HG03064 (cell line): ENCODE measurements around the gene SNAPC2.
"Not testable (repeated sequence)": the region's sequence is repeated elsewhere in the genome, so short reads cannot be mapped to it uniquely, and the experiment has no call there.

Experiments used
- ATAC-seq: cut with Tn5 transposase; IDR thresholded peaks from one replicate; pipeline ENCODE4 v1.9.1; 2021; ENCODE audit warnings: low read depth; ENCODE audit not compliant: unreplicated experiment

SNAPC2 gene

DNA sequence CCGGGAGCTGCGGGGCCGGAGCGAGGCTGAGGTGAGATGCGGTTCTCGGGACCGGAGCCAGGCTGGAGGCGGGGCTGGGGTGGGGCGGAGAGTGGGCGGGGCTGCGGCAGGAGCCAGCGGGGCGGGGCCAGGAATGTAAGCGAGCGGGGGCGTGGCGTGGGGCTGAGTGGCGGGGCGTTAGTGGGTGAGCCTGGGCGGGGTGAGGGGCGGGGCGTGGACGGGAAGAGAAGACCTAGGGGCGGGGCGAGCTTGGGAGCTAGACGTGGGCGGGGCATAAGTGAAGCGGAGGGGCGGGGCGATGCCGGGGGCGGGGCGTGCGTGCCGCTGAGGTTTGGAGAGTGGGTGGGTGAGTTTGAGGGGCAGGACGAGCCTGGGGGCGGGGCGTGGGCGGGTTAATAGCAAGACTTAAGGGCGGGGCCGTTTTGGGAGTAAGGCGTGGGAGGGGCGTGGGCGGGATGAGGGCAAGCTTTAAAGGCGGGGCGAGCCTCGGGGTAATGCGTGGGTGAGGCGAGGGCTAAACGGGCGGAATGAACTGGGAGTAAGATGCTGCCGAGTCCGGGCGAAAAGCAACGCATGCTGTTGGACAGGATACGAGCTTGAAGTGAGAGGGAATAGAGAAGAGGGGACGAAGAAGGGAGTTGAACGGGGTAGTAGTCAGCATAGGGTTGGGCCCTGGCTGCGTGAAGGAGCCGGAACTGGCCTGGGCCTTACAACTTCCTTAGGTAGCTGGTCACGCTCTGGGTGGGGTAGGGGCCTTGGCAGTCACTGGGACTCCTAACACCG lies 572 bp downstream of the SNAPC2 start:
- ATAC-seq: no peak

DNA sequence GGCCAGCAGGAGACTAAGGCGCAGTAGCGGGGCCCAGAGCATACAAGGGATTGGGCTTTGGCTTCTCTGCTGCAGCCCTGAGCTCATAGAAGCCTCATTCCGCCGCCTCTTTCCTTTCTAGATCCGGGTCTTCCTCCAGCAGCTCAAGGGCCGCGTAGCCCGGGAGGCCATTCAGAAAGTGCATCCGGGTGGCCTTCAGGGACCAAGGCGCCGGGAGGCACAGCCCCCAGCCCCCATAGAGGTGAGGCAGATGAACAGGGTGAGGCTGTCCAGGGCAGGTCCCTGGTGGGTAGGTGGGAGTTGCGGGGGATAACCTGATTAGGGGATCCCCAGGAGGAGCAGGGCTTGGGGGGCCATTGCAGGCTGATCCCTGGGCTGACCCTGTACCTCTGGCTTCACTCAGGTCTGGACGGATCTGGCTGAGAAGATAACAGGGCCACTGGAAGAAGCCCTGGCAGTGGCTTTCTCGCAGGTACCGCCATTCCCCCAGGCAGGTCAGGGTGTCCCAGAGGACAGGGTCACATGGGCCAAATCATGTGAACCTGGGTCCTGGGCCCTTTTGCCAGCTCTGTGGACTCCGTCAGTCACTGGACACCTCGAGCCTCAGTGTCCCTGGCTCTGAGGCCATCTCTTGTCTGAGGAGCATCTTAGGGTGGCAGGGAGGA lies 1.3 kb downstream of the SNAPC2 start:
- no peak for ATAC-seq

GRCh38 chr19:7921967-7922835 lies 2.1 kb downstream of the SNAPC2 start:
- no peak for ATAC-seq

GRCh38 chr19:7922836-7923195 lies 2.7 kb downstream of the SNAPC2 start:
- no peak for ATAC-seq

DNA sequence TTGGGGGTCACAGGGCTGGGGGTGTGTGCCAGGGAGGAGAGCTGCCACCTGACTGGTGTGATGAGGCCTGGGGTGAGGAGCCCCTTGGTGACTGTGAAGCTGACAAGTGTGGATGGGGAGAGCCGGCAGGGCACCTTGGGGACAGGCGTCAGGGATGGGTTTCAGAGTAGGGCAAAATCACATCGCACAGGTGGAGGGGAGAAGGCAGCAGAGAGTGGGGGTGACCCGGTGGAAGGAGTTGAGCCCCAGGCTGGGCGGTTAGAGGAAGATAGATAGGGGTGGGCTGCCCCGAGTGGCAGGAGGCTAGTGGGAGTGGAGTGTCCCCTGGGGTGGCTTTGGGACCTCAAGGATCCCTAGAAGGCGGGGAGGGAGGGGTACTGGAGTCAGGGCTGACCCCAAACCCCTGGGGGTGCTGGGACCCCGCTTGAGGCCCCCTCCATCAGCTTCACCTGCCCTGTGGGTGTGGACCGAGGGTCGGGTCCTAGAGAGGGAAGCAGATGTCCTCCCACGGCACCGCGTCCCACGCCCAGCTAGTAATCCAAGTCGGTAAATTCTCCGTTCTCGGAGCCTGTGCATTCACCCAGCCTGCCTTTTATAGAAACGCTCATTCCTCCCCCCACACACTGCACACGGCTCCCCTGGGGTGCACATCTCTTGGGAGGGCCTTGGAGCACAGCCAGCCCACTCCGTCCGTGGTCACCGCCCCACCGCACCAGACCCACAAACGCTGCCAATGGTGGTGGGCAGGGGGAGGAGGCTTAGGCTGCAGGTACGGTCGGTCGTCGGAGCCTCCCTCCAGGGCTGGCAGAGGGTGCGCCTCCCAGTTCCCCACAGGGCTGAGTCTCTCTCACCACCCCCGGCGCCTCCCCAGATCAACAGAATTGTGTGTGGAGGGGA lies 3.4 kb downstream of the SNAPC2 start:
- no peak for ATAC-seq

DNA sequence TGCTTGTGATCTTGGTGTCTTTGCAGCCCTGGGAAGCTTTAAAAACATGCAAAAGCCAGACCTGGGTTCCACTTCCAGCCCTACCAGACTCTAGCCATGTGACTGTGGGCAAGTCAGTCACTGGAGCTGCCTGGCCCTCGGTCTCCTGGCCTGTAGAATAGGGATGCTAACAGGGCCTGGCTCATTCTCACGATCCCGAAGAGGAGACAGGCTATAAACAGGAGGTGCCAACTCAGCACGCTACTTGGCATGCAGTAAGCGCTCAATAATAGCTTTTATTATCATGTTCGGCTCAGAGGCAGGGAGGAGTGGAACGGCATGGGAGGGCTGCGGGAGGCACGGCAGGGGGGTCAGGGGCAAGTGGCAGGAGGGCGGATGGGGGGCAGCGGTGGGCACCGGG lies 4.1 kb downstream of the SNAPC2 start:
- no peak for ATAC-seq

GRCh38 chr19:7924651-7925170 lies 4.6 kb downstream of the SNAPC2 start:
- no peak for ATAC-seq

DNA sequence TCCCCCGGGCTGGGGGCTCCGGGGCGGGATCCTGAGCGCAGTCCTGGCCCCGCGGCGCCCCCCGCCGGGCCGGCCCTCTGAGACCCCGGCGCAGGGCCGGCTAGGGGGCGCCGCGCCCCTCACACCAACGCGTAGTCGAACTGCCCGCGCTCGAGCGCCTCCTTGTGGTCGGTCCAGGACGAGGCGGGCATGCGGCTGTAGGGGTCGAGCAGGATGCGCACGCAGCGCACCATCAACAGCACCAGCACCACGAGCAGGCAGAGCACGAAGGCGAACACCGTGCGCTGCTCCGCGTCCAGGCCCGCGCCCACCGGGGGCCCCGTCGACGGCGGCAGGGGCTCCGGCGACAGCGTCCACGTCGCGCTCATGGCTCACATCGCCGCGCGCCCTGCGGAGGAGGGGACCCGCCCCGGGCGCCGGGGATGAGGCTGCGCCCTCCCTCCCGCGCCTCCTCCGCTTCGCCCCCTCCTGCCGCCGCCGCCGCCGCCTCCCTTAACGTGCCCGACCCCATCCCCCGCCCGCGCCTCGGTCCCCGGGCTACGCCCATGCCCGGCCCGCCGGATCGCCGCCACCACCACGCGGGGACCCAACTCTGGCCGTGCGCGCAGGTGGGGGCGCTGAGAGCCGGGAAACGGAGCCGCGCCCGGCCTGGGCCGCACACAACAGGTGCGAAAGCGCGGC lies 5.2 kb downstream of the SNAPC2 start:
- ATAC-seq: no peak

GRCh38 chr19:7926021-7926726 lies 6.0 kb downstream of the SNAPC2 start, which contains the start of gene CTXN1:
CTXN1 (minus strand) TSS chr19:7926135; CDS start chr19:7925538, 597 bp downstream.
- ATAC-seq: no peak

GRCh38 chr19:7926727-7927604 lies 6.8 kb downstream of the SNAPC2 start:
- no peak for ATAC-seq

- no peak for ATAC-seq
Observed at GRCh38 chr19:7927605-7928333, 7.6 kb downstream of the SNAPC2 start.

DNA sequence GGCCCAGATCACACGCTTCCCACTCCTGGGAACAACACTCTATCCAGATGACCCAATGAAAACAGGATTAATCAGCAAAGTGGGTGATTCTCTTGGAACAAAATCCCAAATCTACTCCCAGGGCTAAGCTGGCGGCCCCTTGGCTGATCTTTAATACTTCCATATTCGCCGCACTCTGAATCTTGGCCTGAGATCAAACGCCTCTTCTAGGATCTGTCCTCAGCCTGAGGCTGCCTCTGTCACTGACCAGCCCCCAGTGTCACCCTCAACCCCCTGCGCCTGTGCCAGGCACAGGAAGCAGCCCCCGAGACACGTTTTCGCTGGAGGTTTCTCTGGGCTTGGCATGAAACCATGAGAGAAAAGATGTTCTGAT lies 8.2 kb downstream of the SNAPC2 start:
- no peak for ATAC-seq

DNA sequence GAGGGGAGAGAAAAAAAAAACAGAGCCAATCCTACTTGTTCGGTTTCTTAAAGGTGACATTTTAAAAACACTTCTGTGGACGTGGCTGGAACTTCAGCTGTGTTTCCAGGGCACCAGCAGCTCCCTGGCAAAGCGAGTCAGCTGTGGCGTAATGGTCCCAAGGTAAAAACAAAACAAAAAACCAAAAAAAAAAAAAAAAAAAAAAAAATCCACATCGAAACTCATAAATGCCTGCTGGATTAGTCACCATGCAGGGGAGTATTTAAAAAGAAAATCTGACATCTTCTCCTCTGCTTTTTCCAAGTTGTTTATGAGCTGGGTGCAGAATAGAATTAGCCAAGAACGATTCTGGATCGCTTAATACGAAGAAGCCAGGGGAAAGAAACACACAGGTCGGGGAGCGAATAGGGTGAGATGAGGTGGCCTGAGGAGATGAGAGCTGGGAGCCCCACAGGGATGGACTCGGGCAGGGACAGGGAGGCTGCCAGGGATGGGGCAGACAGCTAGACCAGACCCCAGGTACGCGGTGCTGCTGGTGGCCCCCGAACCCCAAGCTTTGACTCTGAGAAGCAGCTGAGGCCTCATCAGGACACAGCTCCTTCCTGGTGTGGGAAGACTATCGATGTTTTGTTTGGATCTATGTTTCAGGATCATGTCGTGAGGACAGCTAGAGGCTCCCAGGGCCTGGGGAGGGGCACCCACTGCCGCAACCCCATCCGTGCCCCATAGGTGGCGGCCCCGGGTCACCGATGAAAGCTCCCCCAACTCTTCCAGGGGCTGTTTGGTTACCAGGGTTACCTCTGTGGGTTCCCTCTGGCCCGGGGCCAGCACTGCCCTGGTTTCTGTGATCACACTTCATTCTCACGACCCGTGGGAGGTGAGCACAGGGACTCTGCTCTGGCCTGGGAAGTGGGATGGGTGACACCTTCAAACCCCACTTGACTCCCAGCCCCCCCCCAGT lies 8.9 kb downstream of the SNAPC2 start:
- no peak for ATAC-seq

- not testable (repeated sequence) for ATAC-seq
Observed at GRCh38 chr19:7930030-7930429, 9.9 kb downstream of the SNAPC2 start.

DNA sequence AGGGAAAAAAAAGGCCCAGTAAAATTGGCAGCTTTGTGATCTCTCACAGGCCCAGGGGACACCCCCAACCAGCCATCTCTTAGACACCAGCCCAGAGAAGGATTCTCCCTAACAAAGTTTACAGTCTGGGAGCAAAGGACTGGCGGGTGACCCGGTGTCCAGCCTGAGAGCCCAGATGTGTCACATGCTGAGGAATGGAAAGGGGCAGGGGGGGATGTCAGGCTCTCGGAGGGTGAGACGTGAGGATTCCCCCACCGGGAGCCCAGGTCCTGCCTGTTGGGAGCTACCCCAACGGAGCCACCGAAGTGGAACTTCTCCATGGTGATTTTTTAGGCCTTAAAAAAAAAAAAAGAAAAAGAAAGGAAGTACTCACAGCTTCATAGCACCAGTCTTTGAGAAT lies 10.6 kb downstream of the SNAPC2 start:
- ATAC-seq: no peak
